HepG2 (cell line): Measurements from ENCODE around the gene CENATAC. TPM values are rescaled to one million over a fixed set of nuclear protein-coding genes. Genes with fewer than 3 reads are reported as not detected.

Experiments
- HNRNPLL ChIP-seq: fragments of 200-400 bp; formaldehyde crosslinking; IDR thresholded peaks from 2 replicates; pipeline ENCODE4 v1.6.1; 2017; ENCODE audit warnings: mild to moderate bottlenecking, low read depth, low read length; ENCODE audit not compliant: poor library complexity, severe bottlenecking
- IRF9 ChIP-seq: sonication (generic); formaldehyde crosslinking; IDR thresholded peaks from 2 replicates; pipeline ENCODE4 v1.8.0; 2022; ENCODE audit warnings: missing genetic modification reagents, mild to moderate bottlenecking, borderline replicate concordance
- TAF15 ChIP-seq: fragments of 200-400 bp; formaldehyde crosslinking; IDR thresholded peaks from one replicate; pipeline ENCODE4 v1.6.1; 2018; ENCODE audit warnings: mild to moderate bottlenecking, low read depth, low read length; ENCODE audit not compliant: poor library complexity, severe bottlenecking
- TBX3 ChIP-seq: fragments of 450-650 bp; IDR thresholded peaks from 2 replicates; pipeline ENCODE4 v1.6.1; 2017; ENCODE audit warnings: antibody characterized with exemption, mild to moderate bottlenecking, inconsistent platforms, borderline replicate concordance
- TFDP1 ChIP-seq: IDR thresholded peaks from 2 replicates; pipeline ENCODE4 v1.6.1; 2016; ENCODE audit warnings: missing compliant biosample characterization, missing genetic modification reagents, borderline replicate concordance
- ZFP90 ChIP-seq: sonication (generic); formaldehyde crosslinking; IDR thresholded peaks from 2 replicates; pipeline ENCODE4 v1.8.0; 2022; ENCODE audit warnings: missing genetic modification reagents, mild to moderate bottlenecking, inconsistent platforms, borderline replicate concordance
- ZFX ChIP-seq: sonication (generic); formaldehyde crosslinking; IDR thresholded peaks from 2 replicates; pipeline ENCODE4 v1.4.0; 2020; ENCODE audit warnings: mild to moderate bottlenecking, low read depth, missing genetic modification reagents, moderate library complexity
- ZNF234 ChIP-seq: sonication (generic); formaldehyde crosslinking; conservative IDR thresholded peaks from 2 replicates; pipeline ENCODE4 v1.5.1; 2020; ENCODE audit warnings: mild to moderate bottlenecking, missing genetic modification reagents
- ZNF660 ChIP-seq: sonication (generic); formaldehyde crosslinking; IDR thresholded peaks from 2 replicates; pipeline ENCODE4 v1.5.1; 2020; ENCODE audit warnings: mild to moderate bottlenecking, low read depth, missing genetic modification reagents, borderline replicate concordance
- polyA plus RNA-seq, 8 experiments: library from polyadenylated mRNA; depleted of rRNA in 3 of 8; stranded (reverse) in 7 of 8; unstranded in 1 of 8; fragments of >200 nt; fragmentation: Illumina TruSeq in 4 of 8; extraction: Trizol in 4 of 8; gene quantifications; 2 replicates each; pipeline versions ENCODE4 v1.2.1 to v1.2.3, GENCODE V29; 2011 to 2016; ENCODE audit warnings: low read depth in 4 of 8, missing spikeins in 1 of 8, mixed read lengths in 1 of 8; ENCODE audit not compliant: insufficient read depth in 1 of 8
- total RNA-seq, 5 experiments: library from RNA; depleted of rRNA; stranded (reverse); fragments of >200 nt; fragmentation: Illumina TruSeq; extraction: Trizol; gene quantifications; 2 replicates each; pipeline ENCODE4 v1.2.3, GENCODE V29; 2016; ENCODE audit warnings: low read depth in 1 of 5
- TF ChIP-seq, protein P1 (sequence below), 2 experiments: fragments of 450-650 bp in 1 of 2; sonication (generic) in 1 of 2; formaldehyde crosslinking in 1 of 2; IDR thresholded peaks; 2 replicates each; pipeline versions ENCODE4 v1.6.1 to v1.8.0; 2016 to 2022; ENCODE audit warnings: antibody characterized with exemption in 1 of 2, mild to moderate bottlenecking in 1 of 2, missing genetic modification reagents in 1 of 2
- TF ChIP-seq, protein P2 (sequence below): sonication (generic); formaldehyde crosslinking; IDR thresholded peaks from 2 replicates; pipeline ENCODE4 v1.9.0; 2022; ENCODE audit warnings: low read depth, missing genetic modification reagents
- TF ChIP-seq, protein P3 (sequence below): sonication (generic); formaldehyde crosslinking; IDR thresholded peaks from 2 replicates; pipeline ENCODE4 v1.5.0; 2020; ENCODE audit warnings: missing genetic modification reagents

CENATAC gene
- total and polyA plus RNA-seq, 2 of the 13 experiments (the other 11 are each of a cell fraction or from before 2014, with no cell fraction given) = 21.7 to 25.0 TPM

DNA sequence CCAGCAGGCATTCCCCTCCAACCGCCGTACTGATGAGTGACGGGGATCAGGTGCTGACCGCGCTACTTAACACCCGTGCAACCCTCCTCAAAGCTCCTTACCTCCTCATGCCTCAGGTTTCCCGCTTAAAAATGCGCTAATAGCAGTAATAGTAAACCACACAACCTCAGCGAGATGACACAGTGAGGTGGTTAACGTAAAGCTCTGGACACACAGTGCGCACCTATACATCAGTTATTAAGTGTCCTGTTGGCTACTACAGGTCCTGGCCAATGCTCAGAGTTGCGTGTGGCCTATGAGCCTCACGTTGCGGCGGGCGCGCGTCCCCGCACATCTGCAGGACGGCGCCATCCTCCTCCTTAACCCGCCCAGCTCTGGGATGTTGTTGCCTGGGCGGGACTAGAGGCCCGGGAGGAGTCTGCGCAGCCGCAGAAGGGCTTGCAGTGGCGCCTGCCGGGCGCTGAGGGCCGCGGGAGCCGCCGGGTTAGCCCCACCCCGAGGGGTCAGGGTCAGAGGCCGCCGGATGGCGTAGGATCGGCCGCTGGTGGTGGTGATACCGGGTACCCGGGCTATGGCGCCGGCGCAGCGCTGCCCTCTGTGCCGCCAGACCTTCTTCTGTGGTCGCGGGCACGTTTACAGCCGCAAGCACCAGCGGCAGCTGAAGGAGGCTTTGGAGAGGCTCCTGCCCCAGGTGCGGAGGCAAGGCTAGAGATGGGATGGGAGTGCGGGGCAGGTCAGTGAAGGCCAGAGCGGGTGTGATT lies at the start of gene CENATAC (continued):
- TF ChIP-seq, protein P1, sequence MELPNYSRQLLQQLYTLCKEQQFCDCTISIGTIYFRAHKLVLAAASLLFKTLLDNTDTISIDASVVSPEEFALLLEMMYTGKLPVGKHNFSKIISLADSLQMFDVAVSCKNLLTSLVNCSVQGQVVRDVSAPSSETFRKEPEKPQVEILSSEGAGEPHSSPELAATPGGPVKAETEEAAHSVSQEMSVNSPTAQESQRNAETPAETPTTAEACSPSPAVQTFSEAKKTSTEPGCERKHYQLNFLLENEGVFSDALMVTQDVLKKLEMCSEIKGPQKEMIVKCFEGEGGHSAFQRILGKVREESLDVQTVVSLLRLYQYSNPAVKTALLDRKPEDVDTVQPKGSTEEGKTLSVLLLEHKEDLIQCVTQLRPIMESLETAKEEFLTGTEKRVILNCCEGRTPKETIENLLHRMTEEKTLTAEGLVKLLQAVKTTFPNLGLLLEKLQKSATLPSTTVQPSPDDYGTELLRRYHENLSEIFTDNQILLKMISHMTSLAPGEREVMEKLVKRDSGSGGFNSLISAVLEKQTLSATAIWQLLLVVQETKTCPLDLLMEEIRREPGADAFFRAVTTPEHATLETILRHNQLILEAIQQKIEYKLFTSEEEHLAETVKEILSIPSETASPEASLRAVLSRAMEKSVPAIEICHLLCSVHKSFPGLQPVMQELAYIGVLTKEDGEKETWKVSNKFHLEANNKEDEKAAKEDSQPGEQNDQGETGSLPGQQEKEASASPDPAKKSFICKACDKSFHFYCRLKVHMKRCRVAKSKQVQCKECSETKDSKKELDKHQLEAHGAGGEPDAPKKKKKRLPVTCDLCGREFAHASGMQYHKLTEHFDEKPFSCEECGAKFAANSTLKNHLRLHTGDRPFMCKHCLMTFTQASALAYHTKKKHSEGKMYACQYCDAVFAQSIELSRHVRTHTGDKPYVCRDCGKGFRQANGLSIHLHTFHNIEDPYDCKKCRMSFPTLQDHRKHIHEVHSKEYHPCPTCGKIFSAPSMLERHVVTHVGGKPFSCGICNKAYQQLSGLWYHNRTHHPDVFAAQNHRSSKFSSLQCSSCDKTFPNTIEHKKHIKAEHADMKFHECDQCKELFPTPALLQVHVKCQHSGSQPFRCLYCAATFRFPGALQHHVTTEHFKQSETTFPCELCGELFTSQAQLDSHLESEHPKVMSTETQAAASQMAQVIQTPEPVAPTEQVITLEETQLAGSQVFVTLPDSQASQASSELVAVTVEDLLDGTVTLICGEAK (IDR thresholded peaks at IDR 0.05) = no peak
- TF ChIP-seq, protein P1 (CRISPR knock-in tag; IDR thresholded peaks at IDR 0.05) = peak; percentile 59; the same call in 1 of the 2 replicates
- TF ChIP-seq HNRNPLL = peak; percentile 68
- no peak for TF ChIP-seq TBX3
- peak; percentile 99 for TF ChIP-seq ZFX (CRISPR knock-in tag)
- TF ChIP-seq TFDP1 = peak; percentile 74; the same call in 1 of the 2 replicates
- TF ChIP-seq, protein P2, sequence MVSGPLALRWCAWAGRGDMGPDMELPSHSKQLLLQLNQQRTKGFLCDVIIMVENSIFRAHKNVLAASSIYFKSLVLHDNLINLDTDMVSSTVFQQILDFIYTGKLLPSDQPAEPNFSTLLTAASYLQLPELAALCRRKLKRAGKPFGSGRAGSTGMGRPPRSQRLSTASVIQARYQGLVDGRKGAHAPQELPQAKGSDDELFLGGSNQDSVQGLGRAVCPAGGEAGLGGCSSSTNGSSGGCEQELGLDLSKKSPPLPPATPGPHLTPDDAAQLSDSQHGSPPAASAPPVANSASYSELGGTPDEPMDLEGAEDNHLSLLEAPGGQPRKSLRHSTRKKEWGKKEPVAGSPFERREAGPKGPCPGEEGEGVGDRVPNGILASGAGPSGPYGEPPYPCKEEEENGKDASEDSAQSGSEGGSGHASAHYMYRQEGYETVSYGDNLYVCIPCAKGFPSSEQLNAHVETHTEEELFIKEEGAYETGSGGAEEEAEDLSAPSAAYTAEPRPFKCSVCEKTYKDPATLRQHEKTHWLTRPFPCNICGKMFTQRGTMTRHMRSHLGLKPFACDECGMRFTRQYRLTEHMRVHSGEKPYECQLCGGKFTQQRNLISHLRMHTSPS (CRISPR knock-in tag) = 0 out of 2 replicates have a peak, but pooled peaks have one; percentile 3
- TF ChIP-seq, protein P3, sequence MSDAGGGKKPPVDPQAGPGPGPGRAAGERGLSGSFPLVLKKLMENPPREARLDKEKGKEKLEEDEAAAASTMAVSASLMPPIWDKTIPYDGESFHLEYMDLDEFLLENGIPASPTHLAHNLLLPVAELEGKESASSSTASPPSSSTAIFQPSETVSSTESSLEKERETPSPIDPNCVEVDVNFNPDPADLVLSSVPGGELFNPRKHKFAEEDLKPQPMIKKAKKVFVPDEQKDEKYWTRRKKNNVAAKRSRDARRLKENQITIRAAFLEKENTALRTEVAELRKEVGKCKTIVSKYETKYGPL (CRISPR knock-in tag) = no peak
- no peak for TF ChIP-seq ZNF660 (CRISPR knock-in tag)
- no peak for TF ChIP-seq ZFP90
- TF ChIP-seq IRF9 (CRISPR knock-in tag) = peak; percentile 64; the same call in 1 of the 2 replicates
- TF ChIP-seq ZNF234 (CRISPR knock-in tag) = no peak
- TF ChIP-seq TAF15 = no peak
